B cell (primary cell): ENCODE data around the gene NOVA1.

Experiments
- CTCF ChIP-seq: fragments of 200-600 bp; IDR thresholded peaks from one replicate; pipeline ENCODE4 v1.8.0; 2022; ENCODE audit warnings: antibody characterized with exemption, mild to moderate bottlenecking
- EZH2 ChIP-seq: IDR thresholded peaks from 2 replicates; pipeline ENCODE4 v1.6.1; 2012; ENCODE audit warnings: borderline replicate concordance, low read depth, mild to moderate bottlenecking, moderate library complexity, low read length; ENCODE audit not compliant: insufficient read depth, poor library complexity, severe bottlenecking

- no peak for TF ChIP-seq CTCF
- TF ChIP-seq EZH2: no peak
Observed at GRCh38 chr14:26549571-26549970, 48.3 kb downstream of the NOVA1 start.
